Activated CD4-positive, CD25-positive, alpha-beta regulatory T cell (primary cell): Measurements from ENCODE around the gene TMEM61.
"Not testable (repeated sequence)": the region's sequence is repeated elsewhere in the genome, so short reads cannot be mapped to it uniquely, and the experiment has no call there.

ENCODE experiments used
- DNase-seq, 4 experiments: peaks; one replicate each; lab custom pipeline; 2025; lab: John Stamatoyannopoulos, UW

Gene TMEM61

DNA sequence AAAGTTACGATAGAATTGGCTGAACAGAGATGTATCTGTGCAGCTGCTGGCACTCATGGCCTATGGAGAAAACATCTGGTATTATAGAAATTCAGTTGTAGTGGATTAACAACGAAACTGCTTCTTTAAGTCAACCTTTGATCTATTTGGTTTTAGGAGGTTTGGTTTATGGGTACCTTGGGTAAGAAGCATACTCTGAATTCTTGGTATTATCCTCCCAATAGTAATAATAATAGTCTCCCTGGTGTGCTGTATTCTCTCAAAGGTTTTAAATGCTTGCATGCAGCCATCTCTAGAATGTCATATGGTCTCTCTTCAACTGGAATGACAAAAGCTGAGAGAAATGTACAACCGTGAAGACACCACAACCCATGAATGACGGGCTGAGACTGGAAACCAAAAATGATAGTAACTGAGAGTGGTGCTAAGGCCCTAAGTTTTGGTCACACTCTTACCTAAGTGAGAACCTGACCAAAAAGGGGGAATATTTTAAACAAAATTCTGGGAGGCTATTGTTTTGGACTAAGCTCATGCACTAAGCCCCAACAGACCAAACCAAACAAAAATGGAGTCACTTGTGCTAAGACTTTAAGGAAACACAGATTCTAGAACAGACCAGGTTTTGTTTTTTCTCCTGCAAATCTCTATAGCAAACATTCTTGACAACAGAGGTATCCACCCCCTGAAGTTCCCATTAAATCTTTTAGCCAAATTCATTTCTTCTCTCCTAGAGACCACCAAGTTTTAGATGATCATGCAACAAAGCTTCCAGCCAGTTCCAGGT lies 17.6 kb upstream of the TMEM61 start:
- DNase-seq, result no peak

DNA sequence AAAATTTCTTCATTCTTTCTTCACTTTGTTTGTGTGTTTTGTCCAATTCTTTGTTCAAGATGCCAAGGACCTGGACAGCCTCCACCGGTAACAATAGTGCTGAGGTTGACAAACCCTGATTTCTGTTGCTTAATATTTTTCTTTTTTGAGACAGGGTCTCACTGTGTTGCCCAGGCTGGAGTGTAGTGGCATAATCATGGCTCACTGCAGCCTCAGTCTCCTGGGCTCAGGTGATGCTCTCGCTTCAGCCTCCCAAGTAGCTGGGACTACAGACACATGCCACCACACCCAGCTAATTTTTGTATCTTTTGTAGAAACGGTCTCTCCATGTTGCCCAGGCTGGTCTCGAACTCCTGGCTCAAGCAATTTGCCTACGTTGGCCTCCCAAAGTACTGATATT lies 16.6 kb upstream of the TMEM61 start:
- not testable (repeated sequence) for DNase-seq

DNA sequence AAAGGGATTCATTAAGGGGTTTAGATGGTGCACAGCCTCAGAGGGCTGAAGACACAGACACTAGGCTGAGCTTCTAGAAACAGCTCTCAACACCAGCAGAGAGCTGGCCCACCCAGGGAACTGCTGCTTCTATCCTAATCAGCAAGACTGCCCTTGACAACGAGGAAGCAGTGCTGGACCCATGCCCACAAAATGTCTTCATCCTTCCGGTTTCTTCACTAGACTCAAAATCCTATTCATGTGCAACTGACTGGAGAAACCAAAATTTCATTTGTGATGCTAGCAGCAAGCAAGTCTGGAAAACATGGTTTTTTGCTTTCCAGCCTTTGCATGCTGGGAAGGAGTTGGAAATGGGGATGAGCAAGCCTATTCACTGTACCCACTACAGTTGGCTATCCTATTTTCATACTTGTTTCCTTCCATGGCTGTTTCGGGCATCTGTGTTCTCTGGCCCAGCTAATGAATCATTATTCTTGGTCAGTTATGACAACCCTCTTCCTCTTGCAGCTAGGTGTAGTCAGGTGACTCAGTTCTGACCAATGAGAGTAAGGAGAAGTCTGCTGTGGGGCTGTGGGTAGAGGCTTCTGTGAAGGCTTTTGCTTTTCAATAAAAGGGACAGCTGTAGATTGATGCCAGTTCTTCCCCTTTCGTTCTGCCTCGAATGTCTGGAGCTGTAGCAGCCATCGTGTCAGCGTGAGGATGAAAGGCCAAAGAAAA lies 14.6 kb upstream of the TMEM61 start:
- DNase-seq, result no peak

DNA sequence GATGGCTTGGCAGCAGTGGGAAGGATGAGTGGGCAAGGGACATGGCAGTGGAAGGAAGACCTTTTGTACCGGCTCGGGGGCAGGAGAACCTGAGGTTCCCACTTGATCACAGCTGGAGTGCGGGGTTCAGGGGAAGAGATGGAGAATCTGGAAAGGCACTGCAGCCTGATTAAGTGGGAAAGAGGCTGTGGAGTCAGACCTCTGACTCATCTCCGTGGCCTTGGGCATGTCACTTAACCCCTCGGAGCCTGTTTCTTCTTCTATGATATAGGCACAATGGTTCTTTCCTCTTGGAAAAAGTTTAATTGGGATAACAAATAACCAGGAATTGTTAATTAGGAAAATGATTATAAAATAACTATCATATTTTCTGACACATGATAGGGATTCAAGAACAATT lies 13.1 kb upstream of the TMEM61 start:
- DNase-seq, result no peak

DNA sequence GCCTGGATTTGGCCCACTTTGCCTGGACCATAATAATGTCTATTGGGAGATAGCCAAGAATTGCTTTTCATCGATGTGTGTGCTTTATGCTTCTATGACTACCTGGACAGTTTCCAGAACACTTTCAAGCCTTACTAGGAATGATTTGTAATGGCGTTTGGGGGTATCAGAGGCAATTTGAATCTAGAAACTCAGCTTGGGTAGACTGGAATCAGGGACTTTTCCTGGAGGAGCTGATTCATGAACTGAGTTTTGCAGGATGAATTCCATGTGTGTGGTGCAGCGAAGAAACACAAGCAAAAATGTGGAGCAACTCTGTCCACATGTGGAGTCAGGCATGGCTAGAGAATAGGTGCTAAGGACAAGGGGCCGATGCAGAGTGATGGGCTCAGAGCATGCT lies 11.9 kb upstream of the TMEM61 start:
- no peak for DNase-seq

DNA sequence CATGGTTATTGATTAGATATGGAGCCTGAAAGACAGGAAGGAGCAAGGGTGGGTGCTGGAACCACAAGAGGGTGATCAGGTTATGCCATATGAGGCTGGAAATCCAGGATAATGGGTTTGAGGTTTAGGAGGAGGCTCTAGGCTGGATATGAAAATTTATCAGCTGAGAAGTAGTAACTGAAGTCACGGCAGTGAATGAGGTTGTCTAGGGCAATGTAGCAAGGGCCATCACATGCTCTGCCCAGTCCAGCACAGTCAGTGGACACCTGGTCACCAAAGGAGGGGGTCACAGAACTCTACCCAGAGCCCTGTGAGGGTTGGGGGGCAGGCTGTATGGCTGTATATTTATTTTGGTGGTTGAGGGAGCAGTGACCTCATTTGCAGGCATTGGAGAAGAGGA lies 10.5 kb upstream of the TMEM61 start:
- DNase-seq, result no peak

DNA sequence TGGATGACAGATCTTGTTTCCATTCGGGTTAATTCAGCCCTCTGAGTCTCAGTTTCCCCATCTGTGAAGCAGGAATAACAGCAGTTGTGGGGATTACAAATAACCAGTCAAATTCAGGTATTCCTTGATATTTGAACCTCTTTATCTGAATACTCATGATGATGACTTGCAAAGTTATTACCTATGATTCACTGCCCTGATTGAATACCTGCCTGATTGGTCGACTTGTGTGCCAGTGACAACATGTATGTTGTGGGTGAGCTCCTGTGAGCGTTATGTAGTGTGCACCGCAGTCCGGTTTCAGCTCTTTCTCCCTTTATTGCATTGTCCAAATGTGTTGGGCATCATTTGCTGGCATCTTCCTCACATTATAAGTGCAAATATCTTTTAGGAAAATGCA lies 9.5 kb upstream of the TMEM61 start:
- no peak for DNase-seq

DNA sequence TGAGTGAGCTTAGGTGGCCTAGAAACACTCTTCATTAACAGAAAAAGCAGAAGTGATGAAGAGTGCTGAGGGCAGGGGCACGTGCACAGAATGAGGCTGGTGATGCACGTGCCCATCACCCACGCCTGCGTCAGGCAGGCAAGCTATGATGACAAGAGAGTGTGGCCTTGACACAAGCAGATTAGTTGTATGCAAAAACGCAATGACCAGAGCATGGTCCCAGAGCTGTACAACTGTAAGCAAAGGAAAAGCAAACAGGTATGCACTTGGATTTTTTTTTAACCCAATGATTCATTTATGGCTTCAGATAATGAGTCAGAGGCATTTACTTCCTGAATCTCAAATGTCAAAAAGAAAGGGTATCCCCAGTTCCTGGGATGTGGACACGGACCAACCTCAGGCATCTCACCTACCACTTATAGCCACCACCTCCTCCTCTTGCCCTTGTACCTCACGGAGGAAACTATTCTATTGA lies 9.1 kb upstream of the TMEM61 start:
- DNase-seq, result no peak

DNA sequence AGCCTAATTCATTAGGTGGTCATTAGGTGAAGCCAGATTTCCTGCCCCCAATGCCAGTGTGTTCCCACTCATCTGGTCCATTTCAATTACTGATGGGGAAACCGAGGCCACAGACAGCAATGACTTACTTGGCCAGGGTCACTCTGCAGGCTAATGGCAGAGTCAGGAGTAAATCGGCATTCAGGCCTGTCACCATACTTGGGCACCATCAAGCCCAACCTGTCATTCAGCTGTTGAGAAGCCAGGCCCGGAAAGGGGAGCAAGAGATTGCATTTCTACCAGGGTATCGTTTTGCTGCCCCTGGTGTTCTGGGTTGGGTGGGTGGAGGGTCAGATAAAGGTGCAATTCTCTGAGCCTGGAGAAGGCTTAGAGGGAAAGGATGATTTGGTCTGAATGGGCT lies 8.0 kb upstream of the TMEM61 start:
- DNase-seq, result no peak

DNA sequence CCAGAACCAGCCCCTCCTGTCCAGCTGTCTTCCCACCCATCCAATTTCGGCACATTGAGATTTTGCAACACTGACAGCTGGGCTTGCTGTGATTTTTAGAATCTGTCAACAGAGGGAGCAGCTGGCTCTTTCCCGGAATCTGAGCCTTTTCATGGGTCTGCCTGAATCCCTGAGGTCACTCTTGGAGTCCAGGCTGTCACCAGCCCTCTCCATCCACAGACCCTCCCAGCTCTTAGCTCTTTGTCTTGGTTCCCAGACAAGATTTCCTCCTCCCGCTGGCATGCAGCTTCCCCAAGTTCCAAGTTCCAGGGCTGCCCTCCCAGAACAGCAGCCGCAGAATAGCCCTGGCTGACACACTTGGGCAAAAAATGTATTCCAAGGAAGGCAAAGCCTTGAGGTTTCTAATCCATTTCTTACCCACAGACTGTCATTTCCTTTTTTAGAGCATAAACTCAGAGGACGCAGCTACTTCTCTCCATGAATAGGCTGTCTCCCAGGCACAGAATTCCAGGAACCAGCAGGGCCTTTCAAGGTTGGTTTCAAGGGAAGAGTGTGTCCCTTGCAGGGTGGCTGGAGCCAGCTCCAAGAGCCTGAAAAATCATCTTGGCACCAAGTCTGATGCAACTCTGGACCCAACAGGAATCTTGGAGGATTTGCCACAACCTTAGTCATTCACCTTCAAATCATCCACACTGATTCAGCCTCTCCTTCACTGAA lies 7.1 kb upstream of the TMEM61 start:
- no peak for DNase-seq

DNA sequence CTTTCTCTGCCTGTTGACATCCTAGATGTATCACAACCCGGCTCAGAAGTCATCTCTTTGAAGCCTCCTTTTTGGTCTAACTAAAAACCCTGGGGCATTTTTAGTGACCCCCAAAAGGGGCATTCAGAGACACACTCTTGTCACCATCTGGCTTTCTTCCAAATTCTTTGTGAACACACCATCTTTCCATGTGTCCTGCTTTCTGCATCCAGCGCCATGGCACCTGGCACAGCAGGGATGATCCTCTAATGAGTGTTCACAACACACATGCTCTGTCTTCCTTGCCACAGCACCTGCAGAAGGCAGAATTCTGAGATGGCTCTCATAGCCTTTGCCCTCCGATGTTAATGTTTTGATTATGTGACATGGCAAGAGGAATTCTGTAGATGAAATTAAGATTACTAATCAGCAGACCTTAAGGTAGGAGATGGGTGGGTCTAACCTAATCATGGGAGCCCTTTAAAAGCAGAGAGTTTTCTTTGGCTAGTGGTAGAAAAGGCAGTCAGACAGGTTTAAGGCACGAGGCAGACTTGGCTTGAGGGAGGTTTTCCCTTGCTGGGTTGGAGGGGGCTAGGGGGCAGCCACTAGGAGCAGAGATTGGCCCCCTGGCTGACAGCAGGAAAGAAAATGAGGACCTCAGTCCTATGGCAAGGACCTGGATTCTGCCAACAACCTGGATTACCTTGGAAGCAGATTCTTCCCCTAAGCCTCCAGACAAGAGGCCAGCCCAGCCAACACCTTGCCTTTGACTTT lies 4.9 kb upstream of the TMEM61 start:
- DNase-seq, result no peak

DNA sequence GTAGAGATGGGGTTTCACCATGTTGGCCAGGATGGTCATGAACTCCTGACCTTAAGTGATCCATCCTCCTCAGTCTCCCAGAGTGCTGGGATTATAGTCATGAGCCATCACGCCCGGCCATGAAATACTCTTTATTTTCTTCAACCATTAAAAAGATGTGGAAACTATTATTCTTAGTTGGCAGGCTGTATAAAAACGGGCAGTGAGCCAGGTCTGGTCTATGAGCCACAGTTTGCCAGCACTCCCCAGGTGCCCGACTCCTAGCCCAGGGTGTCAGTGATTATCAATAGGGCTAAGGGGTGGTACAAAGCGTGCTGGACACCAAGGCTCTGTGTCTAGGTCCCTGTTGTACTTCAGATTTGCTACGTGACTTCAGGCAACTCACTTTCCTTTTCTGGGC lies 3.7 kb upstream of the TMEM61 start:
- DNase-seq, result no peak

DNA sequence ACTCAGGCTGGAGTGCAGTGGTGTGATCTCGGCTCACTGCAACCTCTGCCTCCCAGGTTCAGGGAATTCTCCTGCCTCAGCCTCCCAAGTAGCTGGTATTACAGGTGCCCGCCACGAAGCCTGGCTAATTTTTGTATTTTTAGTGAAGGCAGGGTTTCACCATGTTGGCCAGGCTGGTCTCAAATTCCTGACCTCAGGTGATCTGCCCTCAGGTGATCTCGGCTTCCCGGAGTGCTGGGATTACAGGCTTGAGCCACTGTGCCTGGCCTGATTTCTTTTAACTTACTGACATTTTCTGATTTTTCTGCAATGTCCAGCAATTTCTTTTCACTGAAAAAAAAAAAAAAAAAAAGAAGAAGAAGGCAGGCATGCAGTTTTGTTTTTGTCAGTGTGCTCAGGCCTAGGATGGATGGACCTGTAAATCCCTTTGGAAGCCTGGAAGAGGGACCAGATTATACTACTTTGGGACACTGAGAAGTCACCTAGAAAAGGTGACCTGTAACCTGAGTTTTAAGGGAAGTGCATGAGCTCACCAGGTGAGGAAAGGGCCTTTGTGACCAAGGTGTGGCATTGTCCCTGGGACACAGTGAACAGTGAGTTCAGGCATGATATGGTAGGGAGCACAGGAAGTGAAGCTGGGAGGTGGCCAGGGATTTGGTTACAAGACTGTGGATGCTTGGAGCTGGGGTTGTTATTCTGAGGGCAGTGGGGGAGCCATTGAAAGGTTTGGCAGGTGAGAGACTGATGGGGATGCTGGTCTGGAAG lies 2.7 kb upstream of the TMEM61 start:
- no peak for DNase-seq

DNA sequence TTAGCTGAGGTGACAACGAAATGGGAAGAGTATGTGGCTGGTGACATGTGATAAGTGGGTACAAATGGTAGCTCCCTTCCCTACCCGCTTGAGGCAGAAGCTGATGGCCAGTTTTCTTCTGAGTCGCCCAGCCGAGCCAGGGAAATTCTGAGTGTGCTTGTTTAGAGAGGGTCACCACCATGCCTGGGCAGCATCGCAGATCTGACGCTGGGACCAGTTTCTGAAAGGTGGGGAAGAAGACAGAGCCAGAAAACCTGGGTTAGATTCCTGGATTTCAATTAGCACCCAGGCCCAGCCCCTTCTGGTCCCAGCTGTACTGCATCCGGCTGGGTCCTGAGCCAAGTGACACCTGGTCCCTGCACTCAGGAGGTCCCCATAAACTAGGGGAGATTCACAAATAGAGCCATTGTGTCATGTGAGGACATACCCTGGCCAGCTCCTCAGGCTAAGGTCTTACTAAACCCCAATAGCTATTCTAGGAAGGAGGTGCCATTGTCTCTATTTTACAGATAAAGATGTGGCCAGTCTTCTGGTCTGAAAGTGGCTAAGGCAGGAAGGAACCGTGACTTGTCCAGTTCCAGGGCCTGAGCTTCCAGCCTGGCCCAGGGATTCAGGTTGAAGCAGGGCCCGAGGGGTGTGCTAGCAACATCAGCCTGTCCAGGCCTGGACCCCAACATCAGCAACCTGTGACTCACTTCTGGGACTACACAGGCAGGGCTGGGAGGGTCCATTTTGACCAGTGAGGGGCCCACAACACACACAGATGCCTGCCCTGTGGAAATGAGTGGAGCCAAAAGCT lies 1.7 kb upstream of the TMEM61 start:
- no peak for DNase-seq

DNA sequence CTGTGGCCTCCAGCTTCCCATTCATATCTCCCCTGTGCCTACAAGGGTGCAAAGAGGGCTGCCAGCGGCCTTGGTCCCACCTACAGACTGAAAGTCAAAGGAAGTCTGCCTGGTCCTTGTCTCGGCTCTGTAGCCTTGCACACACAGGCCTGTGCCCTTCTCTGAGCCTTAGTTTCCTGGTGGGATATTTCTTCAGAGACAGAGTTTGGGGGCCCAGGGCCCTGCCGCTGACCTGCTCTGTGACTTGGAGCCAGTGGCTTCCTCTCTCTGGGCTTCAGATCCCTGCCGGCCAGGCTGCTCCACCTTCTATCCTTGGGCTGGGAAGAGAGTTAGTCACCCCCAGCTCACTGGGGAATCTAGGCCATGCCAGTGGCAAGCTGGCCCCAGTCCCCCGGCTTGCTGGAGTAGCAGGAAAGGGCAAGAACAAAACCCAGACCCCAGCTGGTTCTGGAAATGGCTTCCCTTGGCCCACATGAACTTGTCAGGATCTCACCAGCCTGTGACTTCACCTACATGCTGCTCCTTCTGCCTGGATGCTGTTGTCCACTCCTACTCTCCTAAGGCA lies 1.0 kb upstream of the TMEM61 start:
- DNase-seq, result no peak

DNA sequence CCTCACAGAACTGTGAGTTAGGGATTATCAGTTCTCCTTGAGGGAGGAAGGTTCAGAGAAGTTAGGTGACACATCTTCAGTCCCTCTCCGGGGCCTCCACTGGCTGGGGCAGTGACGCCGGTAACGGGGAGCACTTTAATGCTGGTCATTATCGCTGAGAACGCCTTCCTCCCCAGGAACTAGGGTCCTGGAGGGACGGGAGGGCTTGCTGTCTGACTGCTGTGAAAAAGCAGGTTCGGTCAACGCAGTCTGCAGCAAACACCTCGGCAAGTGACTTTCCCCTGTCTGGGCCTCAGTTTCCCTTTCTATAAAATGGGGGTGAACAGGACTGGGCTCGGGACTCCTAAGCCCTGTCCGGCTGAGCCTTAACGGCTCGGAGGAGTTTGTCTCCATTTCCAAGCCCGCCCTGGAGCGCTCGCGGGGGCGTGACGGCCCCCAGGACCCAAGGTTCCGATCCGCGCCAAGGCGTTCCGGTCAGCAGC lies 341 bp upstream of the TMEM61 start:
- DNase-seq, result no peak

DNA sequence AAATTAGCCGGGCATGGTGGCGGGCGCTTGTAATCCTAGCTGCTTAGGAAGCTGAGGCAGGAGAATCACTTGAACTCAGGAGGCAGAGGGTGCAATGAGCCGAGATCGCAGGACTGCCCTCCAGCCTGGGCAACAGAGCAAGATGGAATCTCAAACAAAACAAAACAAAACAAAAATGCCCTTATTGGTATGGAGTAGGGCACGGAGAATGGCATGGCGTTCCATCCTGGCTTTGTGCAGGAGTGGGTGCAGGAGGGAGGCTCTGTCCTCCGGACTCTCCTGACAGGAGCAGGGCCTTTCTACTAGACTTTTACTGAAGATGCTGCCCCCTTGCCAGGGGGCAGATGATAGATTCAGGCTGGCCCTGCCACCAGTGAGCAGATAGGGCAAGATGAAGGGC lies 1.0 kb downstream of the TMEM61 start:
- DNase-seq, result no peak

DNA sequence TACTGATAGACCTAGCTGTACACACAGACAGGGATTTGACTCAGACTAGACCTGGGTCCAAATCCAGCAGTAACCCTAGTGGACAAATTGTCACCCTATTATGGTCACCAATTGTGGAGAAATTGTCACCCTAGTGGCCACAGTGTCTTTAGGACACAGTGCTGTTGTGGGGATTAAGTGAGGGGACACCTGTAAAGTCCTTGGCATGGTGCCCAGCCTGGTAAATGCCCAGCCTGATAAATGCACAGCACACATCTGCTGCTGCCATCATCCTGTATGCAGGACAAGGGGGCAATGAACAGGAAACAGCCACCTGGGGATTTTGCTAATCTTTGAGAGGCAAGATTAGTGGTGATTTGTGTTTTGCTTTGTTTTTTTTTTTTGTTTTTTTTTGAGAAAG lies 2.3 kb downstream of the TMEM61 start:
- DNase-seq, result no peak

DNA sequence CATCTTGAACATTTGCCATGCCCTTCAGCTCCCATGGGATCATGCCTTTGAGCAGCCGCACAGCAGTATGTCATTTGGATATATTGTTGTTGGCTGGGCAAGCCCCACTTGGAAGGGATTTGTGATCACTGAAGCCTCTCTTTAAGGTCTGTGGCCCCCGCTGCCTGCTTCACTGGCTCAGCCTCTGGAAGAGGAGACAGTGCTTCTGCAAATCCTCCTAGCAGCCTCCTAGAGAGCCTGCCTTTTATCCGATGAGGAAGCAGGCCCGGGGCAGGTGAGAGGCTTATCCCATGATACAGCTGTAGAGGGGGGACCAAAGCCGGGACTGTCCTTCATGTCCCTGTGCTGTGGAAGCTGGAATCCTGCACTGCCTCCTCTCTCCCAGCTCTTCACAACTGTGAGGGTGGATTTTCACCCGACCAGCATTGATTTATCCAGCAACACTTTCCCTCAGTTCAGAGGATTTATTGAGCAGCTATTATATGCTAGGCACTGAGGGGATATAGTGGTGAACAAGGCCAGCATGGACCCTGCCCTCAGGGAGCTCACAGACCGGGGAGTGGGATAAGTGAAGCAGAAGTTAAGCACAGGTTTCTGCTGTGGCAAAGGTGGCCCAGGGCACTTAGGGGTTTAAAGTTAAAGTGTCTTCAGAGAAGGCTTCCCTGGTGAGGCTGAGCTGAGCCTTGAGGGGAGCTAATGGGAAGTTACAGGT lies 3.9 kb downstream of the TMEM61 start:
- no peak for DNase-seq
